ENCODE data around the gene PLA2G5. TPM values are rescaled to one million over a fixed set of nuclear protein-coding genes. Genes with fewer than 3 reads are reported as not detected.
"Not testable (repeated sequence)": the region's sequence is repeated elsewhere in the genome, so short reads cannot be mapped to it uniquely, and the experiment has no call there.

The PLA2G5 gene
- total RNA-seq, 1 donor from 2014 or later, result 65.6 TPM

- DNase-seq (ENCODE audit: missing footprints) (no peak), ATAC-seq (peak; percentile 27)
- intact Hi-C loops (cut with DNase I), result no loop called here
These were observed 10.1 kb upstream of the PLA2G5 start for GRCh38 chr1:20059847-20060246.

GRCh38 chr1:20060791-20061190 lies 9.2 kb upstream of the PLA2G5 start:
- DNase-seq (ENCODE audit: missing footprints); ATAC-seq; intact Hi-C loops (cut with DNase I): not testable (repeated sequence)

GRCh38 chr1:20061866-20062265 lies 8.1 kb upstream of the PLA2G5 start:
- intact Hi-C loops (cut with DNase I), result no loop called here
- ATAC-seq (no peak), DNase-seq (ENCODE audit: missing footprints) (no peak)

GRCh38 chr1:20063861-20064292 lies 6.1 kb upstream of the PLA2G5 start:
- no peak for DNase-seq (ENCODE audit: missing footprints)
- no peak for ATAC-seq
- intact Hi-C loops (cut with DNase I), result no loop called here

GRCh38 chr1:20068722-20069121 lies 1.3 kb upstream of the PLA2G5 start:
- ATAC-seq, result no peak
- DNase-seq (ENCODE audit: missing footprints), result no peak
- intact Hi-C loops (cut with DNase I), result no loop called here

GRCh38 chr1:20070357-20070756 lies 363 bp downstream of the PLA2G5 start:
- intact Hi-C loops (cut with DNase I), result loop anchor here (2.0 to 10.0 kb wide), 2 partner anchors 42 to 96 kb away; partner anchors contain the start of gene PLA2G2A
- DNase-seq (ENCODE audit: missing footprints) (no peak), ATAC-seq (peak; percentile 45)

- no peak for ATAC-seq
- intact Hi-C loops (cut with DNase I), result loop anchor here (2.0 to 10.0 kb wide), 2 partner anchors 43 to 97 kb away; partner anchors contain the start of gene PLA2G2A
- no peak for DNase-seq (ENCODE audit: missing footprints)
These were observed 1.4 kb downstream of the PLA2G5 start for GRCh38 chr1:20071416-20071815.

- intact Hi-C loops (cut with DNase I), result loop anchor here (10.0 kb wide), 1 partner anchor 98 kb away; the partner anchor contains the start of gene PLA2G2A
- DNase-seq (ENCODE audit: missing footprints), result no peak
- ATAC-seq, result no peak
These were observed 2.8 kb downstream of the PLA2G5 start for GRCh38 chr1:20072771-20073170.

GRCh38 chr1:20073256-20073655 lies 3.3 kb downstream of the PLA2G5 start:
- DNase-seq (ENCODE audit: missing footprints), result no peak
- intact Hi-C loops (cut with DNase I), result loop anchor here (10.0 kb wide), 1 partner anchor 98 kb away; the partner anchor contains the start of gene PLA2G2A
- no peak for ATAC-seq

GRCh38 chr1:20074055-20074724 lies 4.2 kb downstream of the PLA2G5 start:
- ATAC-seq (no peak), DNase-seq (ENCODE audit: missing footprints) (no peak)
- intact Hi-C loops (cut with DNase I), result loop anchor here (10.0 kb wide), 1 partner anchor 99 kb away; the partner anchor contains the start of gene PLA2G2A

GRCh38 chr1:20074725-20075171 lies 4.8 kb downstream of the PLA2G5 start:
- DNase-seq (ENCODE audit: missing footprints) (no peak), ATAC-seq (peak; percentile 4)
- intact Hi-C loops (cut with DNase I), result loop anchor here (10.0 kb wide), 1 partner anchor 100 kb away; the partner anchor contains the start of gene PLA2G2A

GRCh38 chr1:20075345-20075744 lies 5.4 kb downstream of the PLA2G5 start:
- no peak for ATAC-seq
- intact Hi-C loops (cut with DNase I), result loop anchor here (10.0 kb wide), 1 partner anchor 101 kb away; the partner anchor contains the start of gene PLA2G2A
- no peak for DNase-seq (ENCODE audit: missing footprints)

GRCh38 chr1:20076223-20076622 lies 6.2 kb downstream of the PLA2G5 start:
- no peak for ATAC-seq
- intact Hi-C loops (cut with DNase I), result loop anchor here (10.0 kb wide), 1 partner anchor 101 kb away; the partner anchor contains the start of gene PLA2G2A
- no peak for DNase-seq (ENCODE audit: missing footprints)

- no peak for DNase-seq (ENCODE audit: missing footprints)
- no peak for ATAC-seq
- intact Hi-C loops (cut with DNase I), result loop anchor here (10.0 kb wide), 1 partner anchor 102 kb away; the partner anchor contains the start of gene PLA2G2A
These were observed 6.9 kb downstream of the PLA2G5 start for GRCh38 chr1:20076710-20077461.

GRCh38 chr1:20078171-20078651 lies 8.2 kb downstream of the PLA2G5 start:
- intact Hi-C loops (cut with DNase I), result loop anchor here (10.0 kb wide), 1 partner anchor 103 kb away; the partner anchor contains the start of gene PLA2G2A

GRCh38 chr1:20078711-20079110 lies 8.7 kb downstream of the PLA2G5 start:
- ATAC-seq (no peak), DNase-seq (ENCODE audit: missing footprints) (no peak)
- intact Hi-C loops (cut with DNase I), result loop anchor here (10.0 kb wide), 1 partner anchor 104 kb away; the partner anchor contains the start of gene PLA2G2A

More at GRCh38 chr1:20078171-20078651, 8.2 kb downstream of the PLA2G5 start:
- ATAC-seq (no peak), DNase-seq (ENCODE audit: missing footprints) (no peak)

GRCh38 chr1:20079661-20080305 lies 9.8 kb downstream of the PLA2G5 start:
- ATAC-seq, result no peak
- intact Hi-C loops (cut with DNase I), result loop anchor here (10.0 kb wide), 1 partner anchor 105 kb away; the partner anchor contains the start of gene PLA2G2A
- no peak for DNase-seq (ENCODE audit: missing footprints)

Data from Right ventricle myocardium inferior (tissue), 1 donor.